Stimulated activated CD8-positive, alpha-beta memory T cell treated with anti-CD3 and anti-CD28 coated beads, Interleukin-12 subunit alpha, Interleukin-12 subunit beta, amount 100 ng/mL, for 4 hours (primary cell): ENCODE measurements around the gene PRICKLE2.

ENCODE experiments used
- DNase-seq: peaks from one replicate; pipeline ENCODE4 v3.0.0-alpha.2; 2020; ENCODE audit warnings: low read depth

PRICKLE2 gene

DNA sequence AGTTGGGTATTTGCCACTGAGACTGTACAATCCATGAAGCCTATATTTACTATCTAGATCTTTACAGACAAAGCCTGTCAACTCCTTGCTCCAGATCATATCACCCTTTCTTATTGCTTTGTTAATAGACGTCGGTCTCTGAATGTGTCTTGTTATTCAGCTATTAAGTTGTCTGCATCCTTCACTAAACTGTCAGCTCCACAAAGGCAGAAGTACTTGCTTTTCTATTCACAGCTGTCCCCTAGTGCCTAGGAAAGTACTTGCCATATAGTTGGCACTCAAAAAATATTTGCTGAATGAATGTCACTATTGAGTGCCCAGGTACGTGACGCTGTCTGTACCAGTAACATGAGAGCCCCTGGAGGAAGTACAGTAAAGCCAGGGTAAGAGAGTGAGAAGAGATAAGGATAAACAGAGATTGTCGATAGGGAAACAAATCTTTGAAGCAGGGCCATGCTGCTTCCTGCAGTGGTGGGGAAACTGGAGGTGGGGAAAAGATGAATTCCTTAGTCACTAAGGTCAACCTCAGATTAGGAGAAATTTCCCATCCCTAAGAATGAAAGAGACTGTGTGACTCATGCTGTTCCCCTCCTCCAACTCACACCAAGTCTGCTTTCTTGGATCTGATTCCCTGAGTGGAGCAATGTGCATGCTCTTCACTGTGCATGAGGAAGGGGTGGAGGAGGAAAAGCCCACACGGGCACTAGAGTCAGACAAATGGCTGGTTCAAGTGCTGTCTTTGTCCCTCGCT, 36.3 kb downstream of the PRICKLE2 start:
- DNase-seq: no peak

DNA sequence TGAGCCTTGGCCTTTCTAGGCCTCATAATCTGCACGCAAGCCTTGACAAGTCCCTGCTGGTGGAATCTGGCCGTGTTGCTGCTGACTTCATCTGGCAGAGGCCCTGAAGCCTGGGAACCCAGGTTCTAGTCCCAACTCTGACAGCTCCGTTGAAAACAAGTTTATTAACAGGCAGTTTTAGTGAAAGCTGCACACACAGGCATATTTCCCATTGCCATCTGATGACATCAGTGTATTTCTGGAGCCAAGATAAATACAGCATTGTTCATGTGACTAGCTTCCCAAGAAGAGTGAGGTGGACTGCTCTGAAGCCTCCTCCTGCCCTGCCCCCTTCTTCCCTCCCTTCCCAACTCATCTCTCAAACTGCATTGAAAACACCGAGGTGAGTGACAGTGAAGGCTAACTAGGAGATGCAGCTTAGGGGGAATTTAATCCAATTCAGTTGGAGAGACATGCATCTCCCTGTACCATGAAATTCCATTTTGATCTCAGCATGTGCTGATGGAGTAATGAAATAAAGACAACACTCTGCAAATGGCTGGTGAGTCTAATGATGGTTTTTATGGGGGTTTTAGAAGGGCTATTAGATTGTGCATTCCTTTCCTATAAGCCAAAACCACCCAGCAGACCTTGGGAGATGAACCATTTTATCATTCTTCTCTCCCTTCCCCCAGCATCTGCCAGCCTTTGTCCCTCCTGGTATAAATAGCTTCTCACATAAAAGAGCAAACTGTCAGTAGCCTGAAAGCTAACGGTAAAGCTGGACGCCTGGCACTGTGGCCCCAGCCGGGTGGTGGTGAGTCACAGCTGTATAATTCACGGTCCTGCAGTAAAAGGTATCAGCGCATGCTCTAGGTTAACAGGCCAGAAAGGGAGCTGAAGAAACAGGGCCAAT, 38.0 kb downstream of the PRICKLE2 start:
- no peak for DNase-seq

DNA sequence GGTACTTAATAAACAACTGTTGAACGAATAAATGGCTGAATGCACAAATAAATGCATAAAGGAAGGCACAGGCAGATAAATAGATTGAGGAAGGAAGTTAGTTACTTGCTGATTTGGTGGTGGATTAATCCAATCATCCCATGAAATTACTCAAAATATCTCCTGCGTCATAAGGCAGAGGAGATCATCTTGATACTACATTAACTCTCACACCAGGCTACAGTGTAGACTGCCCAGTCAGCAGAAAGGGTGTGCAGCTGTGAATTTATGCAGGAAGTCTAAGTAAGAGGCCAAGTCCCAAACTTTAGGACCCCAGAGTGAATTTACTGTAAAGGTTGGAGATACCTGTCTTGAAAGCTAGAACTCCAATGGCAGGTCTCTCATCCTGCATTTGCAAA, 38.6 kb downstream of the PRICKLE2 start:
- DNase-seq: no peak

DNA sequence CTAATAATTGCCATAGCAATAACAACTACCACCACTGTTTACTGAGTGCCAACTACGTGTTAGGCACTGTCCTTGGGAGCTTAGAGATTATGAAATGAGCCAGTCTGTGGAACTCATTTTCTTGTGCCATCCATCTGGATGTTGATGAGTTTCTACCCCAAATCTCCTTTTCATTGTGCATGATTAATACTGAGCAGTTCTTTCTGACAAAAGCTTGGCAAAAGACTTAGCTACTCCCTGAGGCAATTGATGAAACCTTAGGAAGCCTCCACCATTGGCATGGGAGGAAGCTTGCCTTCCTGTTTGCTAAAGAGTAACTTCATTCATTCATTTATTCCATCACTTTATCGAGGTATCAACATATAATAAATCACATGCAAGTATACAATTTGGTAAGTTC, 39.8 kb downstream of the PRICKLE2 start:
- DNase-seq: no peak

DNA sequence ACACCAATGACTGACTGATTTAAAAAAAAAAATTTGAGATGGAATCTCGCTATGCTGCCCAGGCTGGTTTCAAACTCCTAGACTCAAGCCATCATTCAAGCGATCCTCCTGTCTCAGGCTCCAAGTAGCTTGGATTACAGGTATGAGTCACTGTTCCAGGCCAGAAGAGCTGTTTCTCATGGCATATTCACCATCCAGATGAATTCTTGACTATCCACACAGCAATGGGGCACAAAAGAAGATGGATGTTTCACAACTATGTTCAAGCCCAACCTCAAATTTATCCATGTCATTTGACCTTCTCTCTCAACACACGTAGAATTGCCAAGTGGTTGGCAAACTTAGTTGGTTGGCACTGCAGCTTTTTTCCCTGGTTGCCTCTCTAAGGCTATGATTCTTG, 40.6 kb downstream of the PRICKLE2 start:
- no peak for DNase-seq

DNA sequence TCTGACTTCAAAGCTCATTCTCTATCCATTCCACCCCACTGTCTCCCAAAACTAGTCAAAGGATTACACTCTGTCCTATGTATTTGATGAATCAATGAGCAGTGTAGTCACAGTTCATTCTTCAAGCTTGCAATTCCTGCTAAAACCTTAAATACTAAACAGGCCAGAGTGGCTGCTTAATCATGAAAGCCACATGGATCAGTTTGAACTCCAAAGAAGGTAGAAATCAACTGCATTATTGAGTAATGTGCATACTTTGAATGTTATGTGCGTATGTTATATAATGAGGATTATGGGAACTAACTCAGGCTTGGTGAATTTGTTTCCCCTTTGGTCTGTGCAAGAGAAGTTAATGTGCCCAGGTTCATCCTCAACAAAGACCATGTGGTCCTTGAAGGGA, 45.4 kb downstream of the PRICKLE2 start:
- no peak for DNase-seq

DNA sequence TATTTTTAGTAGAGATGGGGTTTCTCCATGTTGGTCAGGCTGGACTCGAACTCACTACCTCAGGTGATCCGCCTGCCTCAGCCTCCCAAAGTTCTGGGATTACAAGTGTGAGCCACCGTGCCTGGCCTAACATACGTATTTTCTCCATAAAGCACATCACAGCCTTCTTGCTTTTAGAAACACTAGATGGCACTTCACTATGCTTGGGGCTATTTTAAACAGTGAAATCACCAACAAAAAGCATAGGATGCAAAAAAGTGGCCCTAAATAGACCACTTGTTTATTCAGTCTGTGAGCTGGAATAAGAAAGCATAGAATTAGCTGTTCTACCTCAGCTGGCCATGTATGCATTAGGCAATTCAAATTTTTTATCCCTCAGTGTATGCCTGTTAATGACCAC, 46.0 kb downstream of the PRICKLE2 start:
- no peak for DNase-seq

DNA sequence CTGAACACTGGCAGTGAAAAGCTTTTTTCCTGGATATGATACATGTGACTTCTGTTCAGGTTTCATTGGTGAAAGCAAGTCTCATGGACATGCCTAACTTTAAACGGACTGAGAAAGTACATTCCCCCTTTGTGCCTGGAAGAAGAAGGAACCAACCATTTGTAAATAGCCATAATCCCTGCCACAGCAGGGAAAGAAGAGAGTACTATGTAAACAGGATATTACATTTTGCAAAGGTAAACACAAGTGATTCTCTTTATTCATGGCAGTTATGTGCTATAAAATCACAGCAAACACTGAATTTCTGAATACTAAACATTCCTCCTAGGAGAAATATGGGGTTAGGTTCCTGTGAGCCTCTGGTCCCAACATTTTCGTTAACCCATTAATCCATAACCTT, 46.8 kb downstream of the PRICKLE2 start:
- DNase-seq: no peak

DNA sequence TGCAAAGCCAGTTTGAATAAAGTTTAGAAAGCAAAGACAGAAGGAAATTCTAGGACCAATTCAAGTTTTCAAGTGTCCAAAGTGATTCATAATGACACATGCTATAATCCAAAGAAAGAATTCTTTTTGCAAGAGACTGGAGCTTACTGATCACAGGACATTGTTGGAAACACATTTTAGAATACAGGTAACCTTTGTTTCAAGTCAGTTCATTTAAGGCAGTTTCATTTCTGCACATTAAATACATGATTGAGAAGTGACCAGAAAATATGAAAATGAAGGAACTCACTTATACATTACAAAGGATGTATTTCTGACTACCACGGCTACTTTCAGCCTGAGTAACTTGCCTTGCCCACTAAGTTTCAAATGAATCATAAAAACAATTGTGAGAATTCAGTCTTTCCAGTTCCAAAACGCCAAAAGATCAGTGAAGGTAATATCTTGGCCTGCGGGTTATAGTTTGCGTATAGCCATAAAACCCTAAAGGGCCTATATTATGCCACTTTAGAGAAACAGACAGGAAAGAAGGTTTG, 48.7 kb downstream of the PRICKLE2 start:
- no peak for DNase-seq

DNA sequence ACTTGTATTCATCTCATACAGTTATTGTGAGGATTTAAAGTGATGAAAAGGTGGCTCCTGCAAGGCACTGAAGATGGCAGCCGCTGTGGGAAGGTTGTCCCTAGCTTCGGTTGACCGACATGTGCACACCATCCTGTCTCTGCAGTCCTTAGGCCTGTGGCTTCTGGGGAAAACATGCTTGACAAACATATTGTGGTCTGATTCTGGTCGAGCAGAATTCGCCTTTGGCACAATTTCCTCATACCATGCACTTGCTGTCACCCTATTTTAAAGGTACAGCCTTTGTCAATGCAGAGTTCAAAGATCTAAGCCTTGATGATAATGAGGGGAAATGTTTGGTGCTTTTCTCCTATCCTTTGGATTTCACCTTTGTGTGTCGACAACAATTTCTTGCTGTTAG, 50.9 kb downstream of the PRICKLE2 start:
- no peak for DNase-seq

DNA sequence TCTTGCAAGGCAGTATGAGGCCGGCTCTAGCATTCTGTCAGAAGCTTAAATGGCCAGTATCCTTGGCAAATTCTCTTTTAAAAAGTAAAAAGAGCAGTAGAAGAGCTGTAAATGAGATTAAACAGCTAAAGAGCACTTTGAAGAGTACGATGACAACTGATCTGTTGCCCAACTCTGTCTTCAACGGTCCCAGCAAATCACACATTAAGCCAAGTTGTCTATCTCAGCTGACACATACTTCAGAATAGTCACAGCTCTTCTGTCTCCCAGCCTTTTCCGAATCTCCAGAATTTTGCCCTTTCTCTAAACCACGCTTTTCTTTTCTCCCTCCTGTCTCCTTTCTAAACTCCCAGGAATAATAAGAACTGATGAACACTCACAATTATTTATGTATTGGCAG, 51.7 kb downstream of the PRICKLE2 start:
- DNase-seq: no peak

DNA sequence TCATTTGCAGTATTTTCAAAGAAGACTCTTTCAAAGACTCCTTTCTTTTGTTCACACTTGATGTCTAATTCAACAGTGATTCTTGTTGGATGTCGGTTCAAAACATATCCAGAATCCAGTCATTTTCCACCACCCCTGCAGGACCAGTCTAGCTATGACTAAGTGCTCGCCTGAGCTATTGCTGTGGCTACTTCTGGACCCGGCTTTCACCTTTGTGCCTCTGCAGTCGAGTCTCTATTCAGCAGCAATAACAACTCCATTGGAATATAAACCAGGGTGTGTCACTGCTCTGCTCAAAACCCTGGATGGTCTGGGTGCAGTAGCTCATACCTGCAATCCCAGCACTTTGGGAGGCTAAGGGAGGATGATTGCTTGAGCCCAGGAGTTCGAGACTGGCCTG, 55.0 kb downstream of the PRICKLE2 start:
- no peak for DNase-seq

DNA sequence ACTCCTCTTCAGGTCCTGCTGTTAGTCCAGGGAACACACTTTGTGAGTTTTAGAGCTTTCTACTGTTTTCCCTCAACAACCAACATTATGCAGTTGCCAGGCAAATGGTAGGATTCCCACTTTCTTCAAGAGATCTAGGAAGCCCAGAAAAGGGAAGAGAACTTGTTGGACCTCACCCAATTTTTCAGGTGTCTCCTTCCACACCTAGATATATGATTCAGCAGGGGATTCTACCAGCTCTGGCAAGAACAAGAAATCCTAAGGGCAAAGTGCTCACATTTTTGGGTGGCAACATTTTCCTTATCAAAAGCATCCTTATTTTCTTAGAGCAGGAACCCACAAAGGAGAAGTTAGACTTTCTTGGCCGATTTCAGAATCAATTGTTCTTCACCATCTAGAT, 57.4 kb downstream of the PRICKLE2 start:
- DNase-seq: no peak

DNA sequence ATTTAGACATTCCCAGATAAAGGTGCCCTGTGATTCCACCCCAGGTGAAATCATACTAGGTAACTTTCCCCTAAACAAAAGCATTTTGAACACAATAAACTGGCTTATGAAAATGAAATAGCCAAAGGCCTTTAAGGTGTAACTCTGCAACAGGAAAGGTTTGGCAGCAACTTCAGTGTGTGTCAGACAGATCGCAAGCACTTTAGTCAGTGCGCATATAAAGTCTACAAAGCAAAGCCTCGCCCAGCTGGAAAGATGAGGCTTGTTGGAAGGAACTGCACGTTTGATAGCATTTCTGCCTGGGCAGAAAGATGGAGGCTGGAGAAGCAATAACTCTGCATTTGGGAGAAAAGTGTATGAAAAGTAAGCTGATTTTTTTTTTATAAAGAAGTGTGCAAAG, 57.9 kb downstream of the PRICKLE2 start:
- DNase-seq: no peak

DNA sequence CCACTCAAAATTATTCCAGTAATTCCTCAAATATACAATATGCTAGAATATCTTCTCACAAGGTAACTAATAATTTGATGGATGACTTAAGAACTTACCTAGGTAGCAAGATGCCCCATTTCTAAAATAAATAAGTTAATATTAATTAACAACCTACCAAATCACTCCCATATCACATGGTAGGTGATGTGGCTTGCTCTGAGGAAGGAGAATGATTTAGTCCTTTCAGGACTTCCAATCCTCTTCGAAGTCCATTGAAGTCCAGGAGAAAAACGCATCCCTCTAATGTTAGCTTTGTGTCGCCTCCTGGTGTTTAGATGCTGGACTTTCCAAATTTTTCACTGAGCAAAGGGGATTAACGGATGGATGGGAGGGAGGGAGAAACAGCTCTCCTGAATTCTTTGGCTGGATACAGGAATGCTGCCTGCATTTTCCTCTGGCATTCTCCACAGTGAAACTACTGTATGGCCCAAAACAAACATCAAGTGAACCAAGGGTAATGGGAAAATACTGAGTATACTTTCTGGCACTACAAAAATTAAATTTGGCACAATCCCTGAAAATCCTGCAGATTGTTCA, 58.6 kb downstream of the PRICKLE2 start:
- DNase-seq: no peak

DNA sequence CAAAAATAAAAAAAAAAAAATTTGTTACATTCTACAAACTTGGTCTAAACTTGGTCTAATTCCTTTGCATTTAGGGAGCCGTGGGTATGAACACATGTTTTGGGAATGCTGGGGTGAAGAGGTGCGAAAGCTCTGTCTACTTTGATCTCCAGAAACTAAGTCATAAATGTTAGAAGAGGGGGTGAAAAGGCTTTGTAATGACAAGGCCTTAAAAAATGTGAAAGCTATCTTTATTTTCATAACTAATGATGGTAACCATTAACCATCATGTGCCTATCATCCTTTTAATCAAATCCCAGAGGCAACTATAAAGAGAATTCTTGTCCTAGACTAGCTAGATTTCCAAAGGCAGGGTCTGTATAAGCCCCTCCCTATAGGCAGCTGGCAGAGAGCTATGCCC, 60.9 kb downstream of the PRICKLE2 start:
- no peak for DNase-seq

DNA sequence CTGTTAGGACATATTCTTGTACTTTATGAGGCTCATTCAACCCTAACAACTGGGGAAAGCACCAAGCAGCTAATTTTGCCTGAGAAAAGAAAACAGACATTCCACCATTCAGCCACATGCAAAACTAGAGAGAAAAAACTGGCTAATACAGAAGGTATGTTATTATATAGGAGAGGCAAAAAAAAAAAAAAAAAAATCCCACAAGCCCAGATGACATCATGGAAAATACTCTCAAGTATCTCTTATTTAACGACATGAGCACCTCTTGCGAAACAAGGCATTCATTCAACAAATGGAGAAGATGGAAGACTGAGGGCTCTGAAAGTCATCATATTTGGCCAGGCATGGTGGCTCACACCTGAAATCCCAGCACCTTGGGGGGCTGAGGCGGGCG, 61.5 kb downstream of the PRICKLE2 start:
- DNase-seq: no peak

DNA sequence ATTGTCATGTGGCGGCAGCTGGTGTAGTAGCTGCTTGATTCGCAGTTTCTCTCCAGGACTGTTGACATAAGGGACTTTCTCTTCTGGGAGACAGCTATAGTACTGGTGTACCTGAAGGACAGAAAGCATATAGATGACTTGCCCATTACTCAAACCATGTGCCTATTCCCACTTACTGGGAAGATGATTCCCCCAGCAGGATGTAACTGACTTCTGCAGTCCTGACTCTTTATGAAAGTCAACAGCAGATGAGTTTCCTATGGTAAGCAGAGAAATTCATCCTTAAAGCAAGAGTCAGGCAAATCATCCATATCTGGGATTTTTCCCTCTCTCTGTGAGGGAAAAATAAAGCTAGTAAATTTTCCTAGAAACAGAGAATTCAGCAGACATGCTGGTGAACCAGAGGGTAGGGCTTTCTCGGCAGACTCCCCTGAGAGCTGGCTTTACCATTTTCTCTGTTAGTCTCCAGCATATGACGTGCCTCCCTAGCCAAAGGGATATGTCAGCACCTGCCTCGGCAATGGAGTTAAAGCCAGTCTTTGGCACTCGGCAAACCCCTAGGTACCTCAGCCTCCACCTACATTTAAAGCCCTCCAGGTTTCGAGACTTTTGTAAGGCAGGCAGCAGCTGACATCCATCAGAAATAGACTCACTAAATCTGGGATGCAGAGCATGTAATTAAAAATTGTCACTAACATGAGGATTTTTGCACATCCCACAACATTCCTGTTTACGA, 62.1 kb downstream of the PRICKLE2 start:
- DNase-seq: no peak

DNA sequence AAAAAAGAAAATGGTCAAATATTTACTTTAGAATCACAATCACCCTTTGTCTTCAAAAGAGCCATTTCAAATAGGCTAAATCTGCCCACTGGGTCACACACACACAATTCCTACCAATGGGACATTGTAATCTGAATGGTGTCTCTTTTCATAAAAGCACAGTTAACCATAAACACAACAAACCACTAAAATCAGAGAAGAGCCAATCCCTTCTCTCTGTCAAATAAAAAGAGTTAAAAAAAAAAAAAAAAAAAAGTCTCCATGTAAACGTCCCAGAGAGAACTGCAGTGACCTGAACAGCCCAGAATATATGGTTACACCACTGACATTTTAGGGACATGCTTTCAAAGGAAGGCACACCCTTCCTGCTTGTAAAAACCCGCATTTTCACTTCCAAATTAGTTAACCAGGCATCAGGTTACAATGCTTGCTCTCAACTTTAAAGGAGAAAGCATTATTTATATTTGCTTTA, 63.7 kb downstream of the PRICKLE2 start:
- no peak for DNase-seq

DNA sequence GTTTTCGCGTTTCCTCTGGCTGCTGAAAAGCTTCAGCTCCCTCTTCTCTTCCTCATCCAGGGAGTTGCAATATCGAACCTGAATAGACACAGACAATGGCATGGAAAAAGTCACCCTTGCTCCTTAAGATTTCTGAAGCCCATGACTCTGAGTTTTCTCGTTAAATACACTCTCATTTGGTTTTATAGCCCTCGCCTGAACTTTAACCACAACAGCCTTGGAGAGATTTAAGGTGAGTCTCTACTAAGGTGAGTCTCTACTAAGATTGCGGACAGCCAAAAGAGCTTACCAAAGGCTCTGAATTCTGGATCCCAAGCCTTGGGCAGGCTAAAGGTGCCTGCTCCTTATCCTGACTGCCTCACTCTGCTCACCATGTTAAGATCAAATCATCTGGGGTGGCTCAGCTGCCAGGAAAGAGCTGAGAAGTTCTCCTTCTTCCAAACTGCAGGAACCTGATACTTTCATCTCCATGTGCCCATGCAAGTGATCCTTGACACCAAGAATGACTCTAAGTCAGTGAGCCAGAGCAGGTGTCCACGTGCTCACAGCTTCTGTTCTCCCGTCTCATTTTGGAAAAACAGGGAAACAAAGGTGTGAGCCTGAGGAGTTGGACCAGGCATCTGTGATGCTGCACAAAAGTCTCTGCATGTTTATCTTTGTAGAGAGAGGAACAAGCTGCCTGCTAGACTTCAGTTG, 65.1 kb downstream of the PRICKLE2 start:
- no peak for DNase-seq

DNA sequence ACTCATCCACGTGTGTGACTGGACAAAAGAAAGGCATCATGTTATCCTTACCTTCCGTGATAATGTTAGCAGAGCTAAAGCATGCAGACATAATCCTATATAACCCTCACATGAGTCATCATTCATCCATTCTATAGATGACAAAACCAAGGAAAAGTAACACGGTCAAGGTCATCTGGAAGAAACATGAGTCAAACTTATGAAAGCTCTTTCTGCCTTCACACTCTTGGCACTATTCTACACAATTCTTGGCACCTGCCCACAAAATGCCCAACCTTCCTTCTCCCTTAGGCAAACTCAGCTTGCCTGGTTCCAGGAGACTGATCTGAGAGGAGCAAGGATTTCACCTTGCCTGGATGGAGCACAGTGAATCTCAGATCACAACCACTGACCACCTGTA, 66.9 kb downstream of the PRICKLE2 start:
- DNase-seq: no peak
